CD8-positive, alpha-beta memory T cell (primary cell): ENCODE data around the gene MRC2. TPM values are rescaled to one million over a fixed set of nuclear protein-coding genes. Genes with fewer than 3 reads are reported as not detected.

Experiments
- CTCF ChIA-PET: fragments of 350-600 bp; sonication (Branson Sonifier 250); formaldehyde crosslinking; loops from one replicate; lab custom pipeline; 2021; ENCODE audit warnings: antibody characterized with exemption; lab: Charles Lee
- POLR2A ChIA-PET: fragments of 350-600 bp; sonication (Branson Sonifier 250); formaldehyde crosslinking; loops from one replicate; lab custom pipeline; 2021; ENCODE audit warnings: antibody characterized with exemption; lab: Charles Lee
- DNase-seq, 5 donors: peaks; one replicate each; pipeline versions ENCODE4 v3.0.0 to v3.0.0-alpha.2; 2020 to 2022; ENCODE audit warnings: mixed read lengths in 1 of 5
- H3K27ac ChIP-seq: one replicate; pipeline ENCODE4 v1.7.0; 2013; ENCODE audit warnings: low read depth, mild to moderate bottlenecking, low read length, moderate library complexity
- H3K27me3 ChIP-seq: 2 replicates; pipeline ENCODE4 v1.7.0; 2013; ENCODE audit warnings: low read length, mild to moderate bottlenecking; ENCODE audit not compliant: insufficient read depth, poor library complexity, severe bottlenecking
- H3K36me3 ChIP-seq: 2 replicates; pipeline ENCODE4 v1.7.0; 2013; ENCODE audit warnings: mild to moderate bottlenecking, low read length, moderate library complexity; ENCODE audit not compliant: insufficient read depth
- H3K4me1 ChIP-seq: 2 replicates; pipeline ENCODE4 v1.7.0; 2013; ENCODE audit warnings: mild to moderate bottlenecking, low read length, moderate library complexity; ENCODE audit not compliant: insufficient read depth
- H3K4me3 ChIP-seq: 2 replicates; pipeline ENCODE4 v1.7.0; 2013; ENCODE audit warnings: mild to moderate bottlenecking, low read length
- H3K9me3 ChIP-seq: 2 replicates; pipeline ENCODE4 v1.7.0; 2013; ENCODE audit warnings: mild to moderate bottlenecking, low read length
- H3K27ac Mint-ChIP-seq, 8 donors: one replicate each; pipeline ENCODE4 v1.8.0; 2020 to 2021; ENCODE audit warnings: mixed read lengths in 8 of 8, mild to moderate bottlenecking in 6 of 8, inconsistent platforms in 3 of 8, moderate library complexity in 3 of 8
- H3K27me3 Mint-ChIP-seq, 2 donors: one replicate each; pipeline ENCODE4 v1.8.0; 2020 to 2021; ENCODE audit warnings: mixed read lengths in 2 of 2, mild to moderate bottlenecking in 1 of 2, moderate library complexity in 1 of 2
- H3K36me3 Mint-ChIP-seq, 3 donors: one replicate each; pipeline ENCODE4 v1.8.0; 2020 to 2021; ENCODE audit warnings: mixed read lengths in 3 of 3, inconsistent platforms in 1 of 3, mild to moderate bottlenecking in 1 of 3
- H3K4me1 Mint-ChIP-seq, 3 donors: one replicate each; pipeline ENCODE4 v1.8.0; 2020 to 2021; ENCODE audit warnings: mixed read lengths in 3 of 3, inconsistent platforms in 1 of 3, mild to moderate bottlenecking in 1 of 3
- H3K4me3 Mint-ChIP-seq, 7 donors: one replicate each; pipeline ENCODE4 v1.8.0; 2020 to 2021; ENCODE audit warnings: mixed read lengths in 7 of 7, mild to moderate bottlenecking in 6 of 7, moderate library complexity in 4 of 7, inconsistent platforms in 2 of 7
- H3K9me3 Mint-ChIP-seq, 5 donors: one replicate each; pipeline ENCODE4 v1.8.0; 2020 to 2022; ENCODE audit warnings: mixed read lengths in 5 of 5, mild to moderate bottlenecking in 3 of 5, moderate library complexity in 2 of 5, inconsistent platforms in 1 of 5
- polyA plus RNA-seq: library from polyadenylated mRNA; unstranded; fragments of 300-500 nt; fragmentation: Illumina TruSeq; gene quantifications from one replicate; pipeline ENCODE4 v1.2.3, GENCODE V29; 2021
- total RNA-seq, 2 experiments: library from RNA; stranded (reverse); gene quantifications; one replicate each; pipeline ENCODE4 v1.2.3, GENCODE V29; 2021

Gene MRC2
- total and polyA plus RNA-seq, 3 experiments from 2014 or later, result 0.08 to 10.2 (median 10.0) TPM

GRCh38 chr17:62739645-62740388, 112.3 kb downstream of the MRC2 start:
- Mint-ChIP-seq H3K4me3 (no peak overlapping the region), H3K9me3 (no peaks in the 10 kb centered on the region), H3K27ac (no peak overlapping the region), H3K4me1 (no peaks in the 10 kb centered on the region), H3K36me3 (no peaks in the 10 kb centered on the region), H3K27me3 (peaks cover 0 to 8% of the 10 kb centered on the region in 2 donors)
- Histone ChIP-seq H3K9me3 (no peaks in the 10 kb centered on the region), H3K4me1 (no peaks in the 10 kb centered on the region), H3K36me3 (no peaks in the 10 kb centered on the region), H3K27ac (no peak overlapping the region), H3K27me3 (no peaks in the 10 kb centered on the region), H3K4me3 (no peak overlapping the region)
- CTCF ChIA-PET, result no interaction called here
- no peak for DNase-seq
- POLR2A ChIA-PET, result no interaction called here

GRCh38 chr17:62741290-62741689, 113.8 kb downstream of the MRC2 start:
- Mint-ChIP-seq H3K36me3 (no peaks in the 10 kb centered on the region), H3K4me3 (no peak overlapping the region), H3K27me3 (peaks cover 0 to 11% of the 10 kb centered on the region in 2 donors), H3K27ac (no peak overlapping the region), H3K4me1 (no peaks in the 10 kb centered on the region), H3K9me3 (no peaks in the 10 kb centered on the region)
- CTCF ChIA-PET, result no interaction called here
- Histone ChIP-seq H3K4me3 (no peak overlapping the region), H3K27ac (no peak overlapping the region), H3K4me1 (no peaks in the 10 kb centered on the region), H3K9me3 (no peaks in the 10 kb centered on the region), H3K36me3 (no peaks in the 10 kb centered on the region), H3K27me3 (peaks cover 3% of the 10 kb centered on the region)
- no peak for DNase-seq
- POLR2A ChIA-PET, result no interaction called here

Other genes starting within 250 kb of the MRC2 start
- gene EFCAB3, start 247.1 kb upstream of the MRC2 start, total RNA-seq, result not detected
- not detected for gene EFCAB3, start 247.1 kb upstream of the MRC2 start, polyA plus RNA-seq
- 10 to 100 TPM; 35.2 to 36.5 TPM for gene METTL2A, start 203.8 kb upstream of the MRC2 start, total RNA-seq
- 21.4 TPM for gene METTL2A, start 203.8 kb upstream of the MRC2 start, polyA plus RNA-seq
- gene TLK2, start 148.8 kb upstream of the MRC2 start, total RNA-seq, result 10 to 100 TPM; 41.9 to 43.4 TPM
- 13.3 TPM for gene TLK2, start 148.8 kb upstream of the MRC2 start, polyA plus RNA-seq
- gene MARCHF10, start 180.6 kb downstream of the MRC2 start, total RNA-seq, result not detected
- 0.86 TPM for gene MARCHF10, start 180.6 kb downstream of the MRC2 start, polyA plus RNA-seq